CD14-positive monocyte (primary cell): Measurements from ENCODE around the gene PEX11A. TPM values are rescaled to one million over a fixed set of nuclear protein-coding genes. Genes with fewer than 3 reads are reported as not detected.

Experiments
- DNase-seq, 3 donors: peaks; one replicate each; pipeline ENCODE4 v3.0.0-alpha.2; 2011 to 2022
- H2AFZ ChIP-seq: 2 replicates; pipeline ENCODE4 v1.6.0; 2012; ENCODE audit warnings: mild to moderate bottlenecking, low read depth, low read length, inconsistent platforms; ENCODE audit not compliant: insufficient read depth, poor library complexity, severe bottlenecking
- H3K27ac ChIP-seq, 2 donors: 1 replicate in 1 of 2; 2 replicates in 1 of 2; pipeline ENCODE4 v1.5.1; 2012 to 2013; ENCODE audit warnings: low read length in 2 of 2, control low read depth in 1 of 2, inconsistent platforms in 1 of 2, low read depth in 1 of 2, mild to moderate bottlenecking in 1 of 2
- H3K27me3 ChIP-seq, 2 donors: one replicate each; pipeline versions ENCODE4 v1.6.0 to v1.6.1; 2011 to 2013; ENCODE audit warnings: low read length in 2 of 2; ENCODE audit not compliant: control insufficient read depth in 2 of 2, insufficient read depth in 2 of 2
- H3K36me3 ChIP-seq, 2 donors: replicated peaks in 1 of 2; 1 replicate in 1 of 2; 2 replicates in 1 of 2; pipeline versions ENCODE4 v1.5.1 to v1.6.1; 2012 to 2013; ENCODE audit warnings: low read length in 2 of 2, control low read depth in 1 of 2, inconsistent platforms in 1 of 2, mild to moderate bottlenecking in 1 of 2; ENCODE audit not compliant: insufficient read depth in 2 of 2, control insufficient read depth in 1 of 2
- H3K4me1 ChIP-seq, 2 donors: 1 replicate in 1 of 2; 2 replicates in 1 of 2; pipeline versions ENCODE4 v1.5.1 to v1.6.1; 2012 to 2013; ENCODE audit warnings: low read length in 2 of 2, control low read depth in 1 of 2, inconsistent platforms in 1 of 2, mild to moderate bottlenecking in 1 of 2, moderate library complexity in 1 of 2; ENCODE audit not compliant: insufficient read depth in 2 of 2, control insufficient read depth in 1 of 2
- H3K4me2 ChIP-seq: replicated peaks from 2 replicates; pipeline ENCODE3; 2012; ENCODE audit warnings: low read length, moderate library complexity, mild to moderate bottlenecking; ENCODE audit not compliant: poor library complexity, severe bottlenecking; ENCODE audit errors: extremely low read depth
- H3K4me3 ChIP-seq, 3 experiments: fragments of 200-600 bp in 1 of 3; sonication (generic) in 1 of 3; replicated peaks in 1 of 3; 1 replicate in 2 of 3; 2 replicates in 1 of 3; pipeline ENCODE4 v1.5.1; 2011 to 2013; ENCODE audit warnings: low read length in 3 of 3, mild to moderate bottlenecking in 3 of 3, control low read depth in 2 of 3, low read depth in 2 of 3, inconsistent platforms in 1 of 3, moderate library complexity in 1 of 3
- H3K79me2 ChIP-seq: 2 replicates; pipeline ENCODE4 v1.6.0; 2012; ENCODE audit warnings: mild to moderate bottlenecking, control low read depth, inconsistent platforms, low read length, moderate library complexity; ENCODE audit not compliant: insufficient read depth
- H3K9ac ChIP-seq: 2 replicates; pipeline ENCODE4 v1.6.0; 2017; ENCODE audit warnings: low read length, mild to moderate bottlenecking; ENCODE audit not compliant: insufficient read depth, poor library complexity, severe bottlenecking
- H3K9me3 ChIP-seq, 2 donors: replicated peaks in 1 of 2; 1 replicate in 1 of 2; 2 replicates in 1 of 2; pipeline versions ENCODE4 v1.5.1 to v1.6.1; 2012 to 2013; ENCODE audit warnings: low read length in 2 of 2, control low read depth in 1 of 2; ENCODE audit not compliant: control insufficient read depth in 1 of 2, insufficient read depth in 1 of 2
- H4K20me1 ChIP-seq: 2 replicates; pipeline ENCODE4 v1.6.0; 2012; ENCODE audit warnings: mild to moderate bottlenecking, low read length, control low read depth, moderate library complexity; ENCODE audit not compliant: insufficient read depth
- H3K27ac Mint-ChIP-seq, 7 donors: one replicate each; pipeline ENCODE4 v1.8.0; 2020; ENCODE audit warnings: mild to moderate bottlenecking in 7 of 7, mixed read lengths in 7 of 7, moderate library complexity in 6 of 7, inconsistent platforms in 2 of 7
- H3K27me3 Mint-ChIP-seq, 3 donors: one replicate each; pipeline ENCODE4 v1.8.0; 2021 to 2022; ENCODE audit warnings: low read depth in 3 of 3, mild to moderate bottlenecking in 3 of 3, mixed read lengths in 3 of 3, moderate library complexity in 3 of 3, inconsistent platforms in 1 of 3
- H3K36me3 Mint-ChIP-seq, 2 donors: one replicate each; pipeline ENCODE4 v1.8.0; 2020; ENCODE audit warnings: mixed read lengths in 2 of 2, inconsistent platforms in 1 of 2, mild to moderate bottlenecking in 1 of 2
- H3K4me1 Mint-ChIP-seq: one replicate; pipeline ENCODE4 v1.8.0; 2020; ENCODE audit warnings: mild to moderate bottlenecking, mixed read lengths
- H3K4me3 Mint-ChIP-seq, 2 donors: one replicate each; pipeline ENCODE4 v1.8.0; 2020; ENCODE audit warnings: mild to moderate bottlenecking in 2 of 2, mixed read lengths in 2 of 2, moderate library complexity in 1 of 2
- H3K9me3 Mint-ChIP-seq, 7 donors: one replicate each; pipeline ENCODE4 v1.8.0; 2020 to 2022; ENCODE audit warnings: mixed read lengths in 7 of 7, mild to moderate bottlenecking in 6 of 7, moderate library complexity in 6 of 7, inconsistent platforms in 2 of 7
- CTCF ChIP-seq: fragments of 200-600 bp; IDR thresholded peaks from one replicate; pipeline ENCODE4 v1.8.0; 2022; ENCODE audit warnings: antibody characterized with exemption, mild to moderate bottlenecking
- WGBS: methylation state at CpG from one replicate; pipeline ENCODE4 v1.1.5; 2013; ENCODE audit warnings: missing lambda C conversion rate; ENCODE audit not compliant: insufficient coverage; 5-methylcytosine and 5-hydroxymethylcytosine counted together
- intact Hi-C, 2 donors: fragments of 100-400 bp; cut with micrococcal nuclease; formaldehyde crosslinking; loops; one replicate each; pipeline versions ENCODE4 v1.15.0 to v1.15.1; 2023
- polyA plus RNA-seq, 3 donors: library from polyadenylated mRNA; depleted of rRNA in 1 of 3; unstranded in 2 of 3; stranded (reverse) in 1 of 3; fragments of 300-500 nt in 2 of 3; fragments of >200 nt in 1 of 3; fragmentation: Illumina TruSeq in 2 of 3; gene quantifications; 1 replicate in 2 of 3; 2 replicates in 1 of 3; pipeline ENCODE4 v1.2.3, GENCODE V29; 2012 to 2021

PEX11A gene
- polyA plus RNA-seq, 3 donors = 0.72 to 0.84 (median 0.75) TPM

GRCh38 chr15:89649716-89650115, 40.8 kb downstream of the PEX11A start:
- no peak for TF ChIP-seq CTCF
- Histone ChIP-seq H4K20me1 (no peaks in the 10 kb centered on the region), H3K4me3 (no peak overlapping the region), H2AFZ (no peak overlapping the region), H3K79me2 (no peaks in the 10 kb centered on the region), H3K27ac (no peak overlapping the region), H3K36me3 (no peaks in the 10 kb centered on the region), H3K4me1 (peaks cover 2 to 3% of the 10 kb centered on the region in 2 donors), H3K4me2 (no peak overlapping the region), H3K9ac (no peak overlapping the region), H3K9me3 (peaks cover 0 to 5% of the 10 kb centered on the region in 2 donors), H3K27me3 (peaks cover 13 to 15% of the 10 kb centered on the region in 2 donors)
- no peak overlapping the region for H3K4me3 Mint-ChIP-seq
- H3K4me1 Mint-ChIP-seq = peaks cover 9% of the 10 kb centered on the region
- 95% methylated on average over 14 of the region's 15 CpGs for WGBS
- intact Hi-C loops = no loop called here
- H3K27me3 Mint-ChIP-seq = peaks cover 15 to 24% (median 19%) of the 10 kb centered on the region in 3 donors
- H3K27ac Mint-ChIP-seq = no peak overlapping the region
- no peak for DNase-seq
- H3K9me3 Mint-ChIP-seq = peaks cover 2 to 8% (median 5%) of the 10 kb centered on the region in 7 donors
- H3K36me3 Mint-ChIP-seq = peaks cover 0 to 7% of the 10 kb centered on the region in 2 donors

GRCh38 chr15:89649013-89649625, 41.4 kb downstream of the PEX11A start:
- Histone ChIP-seq H3K4me1 (no peaks in the 10 kb centered on the region), H3K36me3 (no peaks in the 10 kb centered on the region), H3K4me2 (no peak overlapping the region), H3K9ac (no peak overlapping the region), H3K27me3 (peaks cover 7 to 9% of the 10 kb centered on the region in 2 donors), H3K4me3 (no peak overlapping the region), H3K79me2 (no peaks in the 10 kb centered on the region), H2AFZ (no peak overlapping the region), H3K9me3 (peaks cover 0 to 5% of the 10 kb centered on the region in 2 donors), H3K27ac (no peak overlapping the region), H4K20me1 (no peaks in the 10 kb centered on the region)
- Mint-ChIP-seq H3K36me3 (peaks cover 0 to 2% of the 10 kb centered on the region in 2 donors), H3K4me3 (no peak overlapping the region), H3K27ac (no peak overlapping the region), H3K4me1 (peaks cover 4% of the 10 kb centered on the region), H3K27me3 (peaks cover 9 to 18% (median 13%) of the 10 kb centered on the region in 3 donors), H3K9me3 (peaks cover 0 to 4% (median 2%) of the 10 kb centered on the region in 7 donors)
- no peak for DNase-seq
- intact Hi-C loops = no loop called here
- TF ChIP-seq CTCF = no peak
- WGBS = 98% methylated on average over 34 of the region's 37 CpGs
